ENCODE data around the gene ZBTB16.

Gene ZBTB16

DNA sequence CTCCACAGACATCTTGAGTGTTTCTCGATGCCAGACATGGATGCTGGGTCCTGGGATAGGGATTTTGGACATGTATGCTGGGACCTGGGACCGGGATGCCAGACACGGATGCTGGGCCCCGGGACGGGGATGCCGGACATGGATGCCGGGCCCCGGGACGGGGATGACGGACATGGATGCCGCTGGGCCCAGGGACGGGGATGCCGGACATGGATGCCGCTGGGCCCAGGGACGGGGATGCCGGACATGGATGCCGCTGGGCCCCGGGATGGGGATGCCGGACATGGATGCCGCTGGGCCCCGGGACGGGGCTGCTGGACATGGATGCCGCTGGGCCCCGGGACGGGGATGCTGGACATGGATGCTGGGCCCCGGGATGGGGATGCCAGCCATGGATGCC is 139.5 kb downstream of the ZBTB16 start:
- no peak overlapping the region for H3K23ac ChIP-seq (ENCODE audit: low read length)
- no peak overlapping the region for H3K27ac ChIP-seq (ENCODE audit: low read depth, low read length)
- no peak overlapping the region for H3K56ac ChIP-seq (ENCODE audit: low read length)

DNA sequence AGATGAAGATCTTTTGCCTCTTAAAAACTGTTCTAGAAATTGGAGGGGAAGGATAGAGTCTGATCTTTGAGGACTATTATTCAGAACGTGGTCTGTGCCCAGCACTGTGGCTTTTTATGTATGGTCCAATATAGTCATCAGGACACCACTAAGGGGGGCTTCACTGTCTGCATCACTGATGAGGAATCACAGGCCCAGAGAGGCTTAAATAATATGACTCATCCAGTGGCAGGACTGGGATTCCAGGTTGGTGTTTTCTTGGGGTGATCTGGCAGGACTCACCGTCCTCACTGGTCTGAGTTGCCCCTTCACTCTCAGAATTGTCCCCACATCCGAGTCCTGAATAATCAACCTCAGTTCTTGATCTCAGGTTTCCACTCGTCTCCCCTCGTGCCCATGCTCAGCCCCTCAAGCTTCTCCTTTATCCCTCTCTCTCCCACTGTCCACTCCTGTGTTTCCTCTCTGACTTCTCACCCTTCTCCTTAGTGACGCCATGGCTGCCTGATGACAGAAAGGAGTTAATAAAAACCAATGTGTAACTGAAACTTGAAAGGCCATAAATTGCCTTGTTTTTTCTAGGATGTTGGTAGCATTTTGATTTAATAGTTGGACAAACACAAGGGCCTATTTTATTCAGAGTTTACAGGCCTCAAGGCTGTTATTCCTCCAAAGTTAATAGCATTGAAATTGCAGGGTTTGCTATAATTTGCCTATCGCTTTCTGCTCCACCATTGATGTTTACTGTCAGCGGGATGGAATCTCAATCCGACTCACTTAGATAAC is 141.0 kb downstream of the ZBTB16 start:
- no peak overlapping the region for H3K23ac ChIP-seq (ENCODE audit: low read length)
- no peak overlapping the region for H4K8ac ChIP-seq (ENCODE audit: low read depth, low read length)
- no peak overlapping the region for H3K4ac ChIP-seq (ENCODE audit: low read depth, low read length)
- no CpG with 5 or more reads among the region's 9 CpGs for WGBS (ENCODE audit: extremely low coverage, insufficient coverage, low lambda C conversion rate)
- no peak overlapping the region for H3K4me3 ChIP-seq (ENCODE audit: low read length)
- H2BK120ac ChIP-seq (ENCODE audit: low read depth, low read length), result no peak overlapping the region
- H3K36me3 ChIP-seq (ENCODE audit: control insufficient read depth, insufficient read depth, low read length), result no peaks in the 10 kb centered on the region
- no peaks in the 10 kb centered on the region for H3K4me1 ChIP-seq (ENCODE audit: control insufficient read depth, low read depth, low read length)
- H3K27ac ChIP-seq (ENCODE audit: low read depth, low read length), result no peak overlapping the region
- no peak overlapping the region for H2AK5ac ChIP-seq (ENCODE audit: low read length)
- no peaks in the 10 kb centered on the region for H3K79me1 ChIP-seq (ENCODE audit: low read length)
- H2BK5ac ChIP-seq (ENCODE audit: low read length), result no peak overlapping the region
- no peak for DNase-seq
- H3K4me2 ChIP-seq (ENCODE audit: low read length), result no peak overlapping the region
- no peak overlapping the region for H2BK15ac ChIP-seq (replicated peaks; ENCODE audit: low read depth)
- no peak overlapping the region for H4K5ac ChIP-seq (ENCODE audit: low read length)
- no peak overlapping the region for H3K9ac ChIP-seq (ENCODE audit: low read length)
- no peak overlapping the region for H3K56ac ChIP-seq (ENCODE audit: low read length)
- H3K27me3 ChIP-seq (ENCODE audit: insufficient read depth, low read length, poor library complexity), result no peaks in the 10 kb centered on the region
- H3K79me2 ChIP-seq (ENCODE audit: control insufficient read depth, insufficient read depth, low read length), result no peaks in the 10 kb centered on the region
- no peak overlapping the region for H3K18ac ChIP-seq (ENCODE audit: low read length)

More for the DNA sequence above, 139.5 kb downstream of the ZBTB16 start:
- H2AK5ac ChIP-seq (ENCODE audit: low read length), result no peak overlapping the region
- no peak overlapping the region for H2BK5ac ChIP-seq (ENCODE audit: low read length)
- no peak overlapping the region for H2BK120ac ChIP-seq (ENCODE audit: low read depth, low read length)
- no peaks in the 10 kb centered on the region for H3K4me1 ChIP-seq (ENCODE audit: control insufficient read depth, low read depth, low read length)
- H3K27me3 ChIP-seq (ENCODE audit: insufficient read depth, low read length, poor library complexity), result no peaks in the 10 kb centered on the region
- H3K79me2 ChIP-seq (ENCODE audit: control insufficient read depth, insufficient read depth, low read length), result no peaks in the 10 kb centered on the region
- no peak overlapping the region for H4K5ac ChIP-seq (ENCODE audit: low read length)
- H3K36me3 ChIP-seq (ENCODE audit: control insufficient read depth, insufficient read depth, low read length), result no peaks in the 10 kb centered on the region
- no peak overlapping the region for H3K9ac ChIP-seq (ENCODE audit: low read length)
- WGBS (ENCODE audit: extremely low coverage, insufficient coverage, low lambda C conversion rate), result no CpG with 5 or more reads among the region's 26 CpGs
- no peak overlapping the region for H2BK15ac ChIP-seq (replicated peaks; ENCODE audit: low read depth)
- no peak overlapping the region for H3K4me3 ChIP-seq (ENCODE audit: low read length)
- no peak overlapping the region for H4K8ac ChIP-seq (ENCODE audit: low read depth, low read length)
- H3K18ac ChIP-seq (ENCODE audit: low read length), result no peak overlapping the region
- DNase-seq, result no peak
- no peak overlapping the region for H3K4ac ChIP-seq (ENCODE audit: low read depth, low read length)
- no peaks in the 10 kb centered on the region for H3K79me1 ChIP-seq (ENCODE audit: low read length)
- H3K4me2 ChIP-seq (ENCODE audit: low read length), result no peak overlapping the region

DNA sequence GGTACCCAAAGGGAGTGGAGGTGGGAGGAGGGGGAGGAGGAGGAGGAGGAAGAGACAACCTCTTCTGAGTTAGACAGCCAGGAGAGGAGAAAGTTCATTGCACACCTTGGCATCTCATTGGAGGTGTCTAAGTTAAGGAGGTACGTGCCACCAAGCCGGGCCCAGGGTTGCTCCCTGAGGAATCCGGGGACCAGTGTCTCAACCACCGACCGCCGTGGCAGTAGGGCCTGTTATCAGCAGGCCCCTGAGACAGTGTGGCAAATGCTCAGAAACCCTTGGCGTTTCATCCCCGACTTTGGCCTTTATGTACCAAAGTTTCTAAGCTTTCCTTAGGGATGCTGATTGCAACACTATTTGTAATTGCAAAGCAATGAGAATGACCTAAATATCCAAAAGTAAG is 141.7 kb downstream of the ZBTB16 start:
- Histone ChIP-seq H2BK5ac (ENCODE audit: low read length) (no peak overlapping the region), H4K8ac (ENCODE audit: low read depth, low read length) (no peak overlapping the region), H3K4ac (ENCODE audit: low read depth, low read length) (no peak overlapping the region), H3K4me2 (ENCODE audit: low read length) (no peak overlapping the region), H3K4me1 (ENCODE audit: control insufficient read depth, low read depth, low read length) (no peaks in the 10 kb centered on the region), H3K27ac (ENCODE audit: low read depth, low read length) (no peak overlapping the region), H2AK5ac (ENCODE audit: low read length) (no peak overlapping the region), H3K23ac (ENCODE audit: low read length) (no peak overlapping the region), H3K79me2 (ENCODE audit: control insufficient read depth, insufficient read depth, low read length) (no peaks in the 10 kb centered on the region), H3K4me3 (ENCODE audit: low read length) (no peak overlapping the region), H3K56ac (ENCODE audit: low read length) (no peak overlapping the region), H3K36me3 (ENCODE audit: control insufficient read depth, insufficient read depth, low read length) (no peaks in the 10 kb centered on the region), H3K9ac (ENCODE audit: low read length) (no peak overlapping the region), H2BK120ac (ENCODE audit: low read depth, low read length) (no peak overlapping the region), H4K5ac (ENCODE audit: low read length) (no peak overlapping the region), H3K27me3 (ENCODE audit: insufficient read depth, low read length, poor library complexity) (no peaks in the 10 kb centered on the region), H3K18ac (ENCODE audit: low read length) (no peak overlapping the region), H3K79me1 (ENCODE audit: low read length) (no peaks in the 10 kb centered on the region), H2BK15ac (replicated peaks; ENCODE audit: low read depth) (no peak overlapping the region)
- DNase-seq, result no peak
- WGBS (ENCODE audit: extremely low coverage, insufficient coverage, low lambda C conversion rate), result no CpG with 5 or more reads among the region's 8 CpGs

DNA sequence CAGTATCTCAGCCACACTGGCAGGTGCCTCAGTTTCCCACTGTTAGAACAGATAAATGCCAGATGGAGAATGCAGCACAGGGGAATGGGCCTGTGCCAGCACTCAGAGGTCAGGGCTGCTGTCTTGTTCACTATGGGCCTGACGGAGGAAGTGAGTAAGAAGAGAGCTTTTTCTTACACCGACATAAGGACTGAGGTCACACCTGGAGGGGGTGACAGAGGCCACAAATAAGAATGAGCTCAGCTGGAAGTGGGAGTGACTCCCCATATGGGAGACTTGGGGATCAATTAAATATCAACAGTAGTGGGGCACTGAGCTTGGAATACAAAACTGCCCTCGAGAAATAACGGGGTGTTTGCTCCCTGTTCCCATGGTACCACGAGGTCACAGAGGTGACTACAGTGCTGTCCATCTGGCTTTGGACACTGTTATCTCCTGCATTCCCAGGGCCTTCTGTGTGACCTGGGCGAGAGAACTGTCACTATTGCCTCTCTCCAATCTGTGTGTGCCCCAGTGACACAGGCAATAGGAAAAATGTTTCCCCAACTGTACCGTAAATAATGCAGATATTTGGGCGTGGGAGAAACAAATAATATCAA is 142.6 kb downstream of the ZBTB16 start:
- H2BK120ac ChIP-seq (ENCODE audit: low read depth, low read length), result no peak overlapping the region
- H3K27me3 ChIP-seq (ENCODE audit: insufficient read depth, low read length, poor library complexity), result no peaks in the 10 kb centered on the region
- no peaks in the 10 kb centered on the region for H3K79me2 ChIP-seq (ENCODE audit: control insufficient read depth, insufficient read depth, low read length)
- H3K4me2 ChIP-seq (ENCODE audit: low read length), result no peak overlapping the region
- no peak overlapping the region for H3K4ac ChIP-seq (ENCODE audit: low read depth, low read length)
- WGBS (ENCODE audit: extremely low coverage, insufficient coverage, low lambda C conversion rate), result no CpG with 5 or more reads among the region's 8 CpGs
- no peak overlapping the region for H2BK15ac ChIP-seq (replicated peaks; ENCODE audit: low read depth)
- no peak overlapping the region for H4K8ac ChIP-seq (ENCODE audit: low read depth, low read length)
- H3K18ac ChIP-seq (ENCODE audit: low read length), result no peak overlapping the region
- H3K4me1 ChIP-seq (ENCODE audit: control insufficient read depth, low read depth, low read length), result no peaks in the 10 kb centered on the region
- no peaks in the 10 kb centered on the region for H3K79me1 ChIP-seq (ENCODE audit: low read length)
- no peak overlapping the region for H2BK5ac ChIP-seq (ENCODE audit: low read length)
- no peak overlapping the region for H3K27ac ChIP-seq (ENCODE audit: low read depth, low read length)
- no peak overlapping the region for H2AK5ac ChIP-seq (ENCODE audit: low read length)
- no peak overlapping the region for H3K23ac ChIP-seq (ENCODE audit: low read length)
- H4K5ac ChIP-seq (ENCODE audit: low read length), result no peak overlapping the region
- H3K56ac ChIP-seq (ENCODE audit: low read length), result no peak overlapping the region
- no peak for DNase-seq
- H3K9ac ChIP-seq (ENCODE audit: low read length), result no peak overlapping the region
- H3K4me3 ChIP-seq (ENCODE audit: low read length), result no peak overlapping the region
- H3K36me3 ChIP-seq (ENCODE audit: control insufficient read depth, insufficient read depth, low read length), result no peaks in the 10 kb centered on the region

DNA sequence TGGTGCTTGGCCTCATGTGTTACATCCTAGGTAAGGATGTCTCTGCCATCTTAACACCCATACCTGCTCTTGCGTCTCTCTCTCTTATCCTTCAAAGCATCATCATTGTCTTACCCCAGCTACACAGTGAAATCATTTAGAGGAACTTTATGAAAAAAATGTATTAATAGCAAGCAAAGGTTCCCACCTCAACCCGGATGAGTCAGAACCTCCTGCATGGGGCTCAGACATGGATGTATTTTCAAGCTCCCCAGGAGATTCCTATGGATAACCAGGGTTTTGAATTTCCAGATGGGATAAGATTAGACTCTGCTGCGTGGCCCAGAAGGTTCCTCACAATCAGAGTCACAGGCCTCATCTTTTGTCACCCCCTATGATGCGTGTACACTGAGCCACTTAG is 147.6 kb downstream of the ZBTB16 start:
- no peak overlapping the region for H3K4me2 ChIP-seq (ENCODE audit: low read length)
- H3K79me2 ChIP-seq (ENCODE audit: control insufficient read depth, insufficient read depth, low read length), result no peaks in the 10 kb centered on the region
- no peak overlapping the region for H3K56ac ChIP-seq (ENCODE audit: low read length)
- no peak overlapping the region for H2BK5ac ChIP-seq (ENCODE audit: low read length)
- no peak for DNase-seq
- H4K8ac ChIP-seq (ENCODE audit: low read depth, low read length), result no peak overlapping the region
- no peak overlapping the region for H2BK120ac ChIP-seq (ENCODE audit: low read depth, low read length)
- peaks cover 8% of the 10 kb centered on the region for H3K4me1 ChIP-seq (ENCODE audit: control insufficient read depth, low read depth, low read length)
- H3K9ac ChIP-seq (ENCODE audit: low read length), result no peak overlapping the region
- H4K5ac ChIP-seq (ENCODE audit: low read length), result no peak overlapping the region
- no peaks in the 10 kb centered on the region for H3K36me3 ChIP-seq (ENCODE audit: control insufficient read depth, insufficient read depth, low read length)
- no CpG with 5 or more reads among the region's 4 CpGs for WGBS (ENCODE audit: extremely low coverage, insufficient coverage, low lambda C conversion rate)
- H3K27ac ChIP-seq (ENCODE audit: low read depth, low read length), result no peak overlapping the region
- no peak overlapping the region for H3K4me3 ChIP-seq (ENCODE audit: low read length)
- no peaks in the 10 kb centered on the region for H3K79me1 ChIP-seq (ENCODE audit: low read length)
- H3K4ac ChIP-seq (ENCODE audit: low read depth, low read length), result no peak overlapping the region
- H3K27me3 ChIP-seq (ENCODE audit: insufficient read depth, low read length, poor library complexity), result no peaks in the 10 kb centered on the region
- H3K23ac ChIP-seq (ENCODE audit: low read length), result no peak overlapping the region
- H2AK5ac ChIP-seq (ENCODE audit: low read length), result no peak overlapping the region
- no peak overlapping the region for H3K18ac ChIP-seq (ENCODE audit: low read length)
- H2BK15ac ChIP-seq (replicated peaks; ENCODE audit: low read depth), result no peak overlapping the region
